NCI-H748 treated with DMSO at 0.1 percent for 48 hours (cell line): ENCODE measurements around the gene TAF11L14.

Source experiments
- DNase-seq: peaks from one replicate; lab custom pipeline; 2025; lab: John Stamatoyannopoulos, UW

The TAF11L14 gene

GRCh38 chr5:17679597-17680203 lies 45.4 kb downstream of the TAF11L14 start:
- DNase-seq = no peak

- no peak for DNase-seq
These were observed 46.5 kb downstream of the TAF11L14 start for GRCh38 chr5:17680737-17681136.
